ENCODE measurements around the gene KRT81.

DNA sequence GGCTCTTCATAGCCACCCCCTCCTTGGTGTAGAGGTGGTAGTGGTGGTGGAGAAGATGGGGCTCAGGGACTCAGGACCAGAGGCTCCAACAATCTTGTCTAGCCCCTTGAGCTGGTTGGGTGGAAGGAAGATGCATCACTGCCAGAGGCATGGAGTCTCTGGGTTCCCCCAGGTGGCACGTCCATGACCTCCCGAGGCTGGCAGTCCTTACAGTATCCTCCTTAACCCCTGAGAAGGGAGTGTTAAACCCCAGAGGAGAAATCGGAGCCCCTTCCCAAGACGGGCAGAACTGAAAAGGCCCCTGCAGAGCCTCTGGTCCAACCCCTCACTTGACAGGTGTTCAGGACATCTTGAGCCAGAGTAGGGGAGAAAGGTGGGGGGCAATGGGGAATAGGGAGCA is 20.8 kb upstream of the KRT81 start:
- TF ChIP-seq CTBP1 (IDR thresholded peaks at IDR 0.05; ENCODE audit: borderline replicate concordance) (no peak), SUZ12 (IDR thresholded peaks at IDR 0.05) (no peak), SP1 (IDR thresholded peaks at IDR 0.05) (no peak), BHLHE40 (IDR thresholded peaks at IDR 0.05; ENCODE audit: borderline replicate concordance) (no peak)
- TF ChIP-seq, protein P1, sequence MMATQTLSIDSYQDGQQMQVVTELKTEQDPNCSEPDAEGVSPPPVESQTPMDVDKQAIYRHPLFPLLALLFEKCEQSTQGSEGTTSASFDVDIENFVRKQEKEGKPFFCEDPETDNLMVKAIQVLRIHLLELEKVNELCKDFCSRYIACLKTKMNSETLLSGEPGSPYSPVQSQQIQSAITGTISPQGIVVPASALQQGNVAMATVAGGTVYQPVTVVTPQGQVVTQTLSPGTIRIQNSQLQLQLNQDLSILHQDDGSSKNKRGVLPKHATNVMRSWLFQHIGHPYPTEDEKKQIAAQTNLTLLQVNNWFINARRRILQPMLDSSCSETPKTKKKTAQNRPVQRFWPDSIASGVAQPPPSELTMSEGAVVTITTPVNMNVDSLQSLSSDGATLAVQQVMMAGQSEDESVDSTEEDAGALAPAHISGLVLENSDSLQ (IDR thresholded peaks at IDR 0.05), result no peak

Measured in HEK293T (cell line).